GM18870 (cell line): Measurements from ENCODE around the gene PTGER2.

Experiments used
- ATAC-seq: cut with Tn5 transposase; IDR thresholded peaks from one replicate; pipeline ENCODE4 v1.9.1; 2021; ENCODE audit warnings: moderate library complexity; ENCODE audit not compliant: unreplicated experiment

The PTGER2 gene

GRCh38 chr14:52366796-52367315, 52.7 kb downstream of the PTGER2 start:
- no peak for ATAC-seq

DNA sequence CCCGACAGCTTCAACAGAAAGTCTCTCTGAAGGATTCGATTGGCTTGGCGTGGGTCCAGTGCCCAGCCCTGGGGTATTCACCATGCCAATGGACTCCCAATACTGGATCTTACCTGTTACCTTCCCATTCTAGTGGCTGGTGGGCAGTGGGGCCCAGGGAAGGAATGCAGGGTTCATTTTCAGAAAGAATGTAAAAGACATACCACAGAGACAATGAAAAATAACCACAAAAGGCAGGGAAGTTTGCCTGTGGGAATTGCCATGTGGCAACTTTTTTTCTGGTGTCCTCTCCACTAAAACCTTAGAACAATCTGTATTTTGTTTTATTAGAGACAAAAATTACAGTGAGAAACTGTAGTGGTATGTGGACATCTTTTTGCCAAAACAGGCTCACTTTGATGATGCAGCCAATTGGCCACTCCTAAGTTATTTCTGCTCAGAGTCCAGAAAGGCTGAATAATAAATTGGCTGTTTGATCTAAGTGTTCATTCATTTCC, 55.2 kb downstream of the PTGER2 start:
- no peak for ATAC-seq

- ATAC-seq: no peak
These were observed 56.4 kb downstream of the PTGER2 start for GRCh38 chr14:52370406-52370935.

- no peak for ATAC-seq
These were observed 63.8 kb downstream of the PTGER2 start for GRCh38 chr14:52377940-52378339.
